GM21723 (cell line): ENCODE data around the gene ZCCHC14.
"Not testable (repeated sequence)": the region's sequence is repeated elsewhere in the genome, so short reads cannot be mapped to it uniquely, and the experiment has no call there.

ENCODE experiments used
- ATAC-seq: cut with Tn5 transposase; IDR thresholded peaks from one replicate; pipeline ENCODE4 v1.9.1; 2021; ENCODE audit warnings: mild to moderate bottlenecking, moderate library complexity; ENCODE audit not compliant: unreplicated experiment

ZCCHC14 gene

GRCh38 chr16:87366930-87367329, 125.9 kb downstream of the ZCCHC14 start:
- ATAC-seq, result no peak

DNA sequence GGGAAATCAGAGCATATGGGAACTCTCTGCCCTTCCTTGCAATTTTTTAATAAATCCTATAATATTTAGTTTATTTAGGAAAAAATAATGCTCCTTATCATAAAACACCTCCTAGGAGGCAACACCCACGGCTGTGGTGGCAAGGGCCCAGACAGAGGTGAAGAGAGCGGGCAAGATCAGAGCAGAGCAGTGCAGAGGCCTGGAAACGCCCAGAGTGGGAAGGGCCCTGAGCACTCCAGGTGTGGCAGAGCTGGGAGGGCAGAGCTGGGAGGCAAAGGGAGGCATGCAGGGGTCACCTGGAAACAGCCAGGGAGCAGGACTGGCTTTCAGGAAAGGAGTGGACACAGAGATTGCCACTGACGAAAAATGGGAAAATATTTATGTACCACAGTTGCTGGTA, 126.5 kb downstream of the ZCCHC14 start:
- ATAC-seq, result no peak

GRCh38 chr16:87365021-87365713, 127.7 kb downstream of the ZCCHC14 start:
- no peak for ATAC-seq

DNA sequence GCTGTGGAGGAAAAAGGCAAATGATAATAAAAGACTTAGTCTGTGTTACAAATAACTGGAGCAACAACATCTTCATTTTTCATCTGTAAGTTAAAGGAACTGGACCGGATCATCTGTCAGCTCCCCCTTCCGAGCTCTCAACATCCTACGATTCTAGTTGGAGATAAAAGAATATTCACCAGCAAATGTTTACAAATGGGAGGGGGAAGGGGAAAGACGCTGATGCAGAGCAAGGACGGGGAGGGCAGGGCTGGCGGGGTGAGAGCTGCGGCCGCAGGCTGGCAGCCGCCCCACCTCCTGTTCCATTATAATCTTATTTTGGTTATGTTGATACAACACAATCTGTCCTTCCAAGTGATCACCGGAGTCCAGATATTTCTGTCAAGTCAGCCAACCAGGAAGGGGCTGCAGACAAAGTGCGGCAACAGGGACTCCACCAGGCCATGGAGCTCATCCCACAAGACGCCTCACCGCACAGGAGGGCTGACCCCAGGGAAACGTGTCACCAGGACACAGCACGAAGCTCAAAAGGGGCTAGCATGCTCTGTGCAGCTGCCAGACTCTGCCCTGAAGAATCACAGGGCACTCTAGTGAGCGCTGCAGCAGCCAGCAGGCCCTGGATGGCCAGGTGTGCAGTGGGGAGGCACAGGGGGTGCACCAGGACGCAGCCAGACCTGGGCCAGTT, 128.9 kb downstream of the ZCCHC14 start:
- no peak for ATAC-seq

- not testable (repeated sequence) for ATAC-seq
These were observed 129.8 kb downstream of the ZCCHC14 start for GRCh38 chr16:87362828-87363559.

GRCh38 chr16:87361916-87362619, 130.8 kb downstream of the ZCCHC14 start:
- ATAC-seq, result no peak

DNA sequence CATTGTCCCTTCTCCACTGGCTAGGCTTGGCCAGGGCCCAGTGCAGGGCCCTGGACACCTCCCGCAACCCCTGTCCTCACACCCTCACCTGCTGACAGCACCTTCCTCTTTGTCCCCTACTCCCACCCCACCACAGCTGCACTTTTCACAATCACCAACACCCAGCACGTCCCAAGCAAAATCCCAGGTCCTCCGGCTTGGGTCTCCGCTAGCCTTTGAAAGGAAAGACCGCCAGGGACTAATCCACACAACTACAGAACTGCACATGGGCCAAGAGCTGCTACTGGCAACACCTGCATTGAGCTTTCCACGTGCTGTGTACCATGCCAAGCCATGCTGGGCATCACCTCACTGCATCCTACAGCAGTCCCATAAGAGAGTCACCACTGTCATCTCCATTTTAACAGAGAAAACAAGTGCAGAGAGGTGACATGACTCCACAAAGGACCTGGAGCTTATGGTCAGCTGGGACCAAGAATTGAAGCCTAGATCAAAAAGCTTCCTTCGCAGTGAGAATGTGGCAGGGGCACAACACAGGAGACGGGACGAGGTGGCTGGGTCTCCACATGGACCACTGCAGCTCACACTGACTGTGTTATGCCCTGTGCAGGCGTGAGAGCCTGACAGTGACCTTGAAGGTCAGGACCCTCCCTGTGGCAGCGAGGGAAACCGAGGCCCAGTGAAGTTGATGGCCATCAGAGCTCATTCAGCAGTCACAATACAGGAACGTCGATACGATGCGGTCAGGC, 131.8 kb downstream of the ZCCHC14 start:
- ATAC-seq, result no peak

DNA sequence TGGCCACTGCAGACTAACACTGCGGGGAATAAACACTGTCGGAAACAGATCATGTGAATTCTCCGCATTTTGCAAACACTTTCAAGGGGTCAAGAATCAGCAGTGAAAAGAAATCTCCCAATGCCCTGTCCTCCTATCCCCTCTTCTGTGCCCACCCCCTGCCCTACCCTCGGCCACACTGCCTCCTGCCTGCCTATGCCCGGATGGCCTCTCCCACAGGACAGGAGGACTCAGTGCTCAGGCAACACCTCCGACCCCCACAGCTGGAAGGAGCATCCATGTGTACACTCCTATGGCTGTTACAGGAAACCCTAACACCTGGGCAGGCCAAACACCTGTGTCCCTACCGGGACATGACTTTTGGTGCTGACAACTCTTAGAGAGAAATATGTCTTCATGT, 133.7 kb downstream of the ZCCHC14 start:
- no peak for ATAC-seq

DNA sequence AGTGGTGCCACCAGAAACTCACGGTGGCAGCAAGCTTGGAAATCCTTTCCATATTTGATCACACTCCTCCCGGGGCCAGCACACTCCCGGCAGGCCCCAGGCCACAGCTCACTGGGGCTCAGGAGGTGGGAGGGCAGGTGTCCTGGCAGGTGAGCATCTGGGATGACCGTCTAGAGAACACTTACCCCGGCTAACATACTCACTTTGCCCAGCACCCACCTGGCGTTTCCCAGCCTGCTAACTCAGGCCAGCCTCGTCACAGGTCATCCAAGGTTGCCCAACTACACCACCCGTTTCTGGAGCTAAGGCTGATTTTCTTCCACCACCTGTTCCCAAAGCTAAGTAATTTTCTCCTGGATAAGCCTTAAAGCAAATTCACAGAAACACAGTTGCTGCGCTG, 134.1 kb downstream of the ZCCHC14 start:
- no peak for ATAC-seq

DNA sequence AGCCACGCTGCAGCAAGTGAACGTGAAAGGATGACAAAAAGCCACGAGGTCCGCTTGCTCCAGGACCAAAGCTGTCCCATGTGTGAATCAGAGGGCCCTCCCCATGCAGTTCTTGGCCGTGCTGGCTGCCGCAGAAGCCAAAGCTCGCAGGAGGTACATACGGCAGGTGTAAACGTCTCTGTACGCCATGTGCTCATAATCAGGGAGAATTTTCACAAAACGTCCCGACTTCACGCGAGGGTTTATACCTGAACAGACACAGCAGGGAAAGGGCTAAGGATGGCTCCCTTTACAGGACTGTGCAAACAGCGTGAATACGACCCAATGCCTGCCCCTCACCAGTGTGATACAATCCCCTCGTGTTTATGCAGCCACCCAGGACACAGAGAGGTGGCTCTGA, 134.6 kb downstream of the ZCCHC14 start:
- ATAC-seq, result no peak

GRCh38 chr16:87356491-87356853, 136.4 kb downstream of the ZCCHC14 start:
- no peak for ATAC-seq
